Lower lobe of right lung (tissue), 2 donors: ENCODE results near the gene SERGEF. TPM values are rescaled to one million over a fixed set of nuclear protein-coding genes. Genes with fewer than 3 reads are reported as not detected.

ENCODE experiments used
- ATAC-seq, 2 donors: fragments of 200-7000 bp; cut with Tn5 transposase; one replicate each; pipeline ENCODE4 v1.9.1; 2020 to 2022; ENCODE audit warnings: mild to moderate bottlenecking in 2 of 2, moderate library complexity in 2 of 2
- DNase-seq: peaks from one replicate; pipeline ENCODE4 v3.0.0-alpha.2; 2020
- H3K27ac ChIP-seq: fragments of 200-600 bp; one replicate; pipeline ENCODE4 v1.8.0; 2022
- H3K27me3 ChIP-seq: fragments of 200-600 bp; one replicate; pipeline ENCODE4 v1.8.0; 2022; ENCODE audit warnings: low read depth
- H3K36me3 ChIP-seq: fragments of 200-600 bp; one replicate; pipeline ENCODE4 v1.8.0; 2022; ENCODE audit warnings: mild to moderate bottlenecking
- H3K4me1 ChIP-seq: fragments of 200-600 bp; one replicate; pipeline ENCODE4 v1.8.0; 2022
- H3K4me3 ChIP-seq: fragments of 200-600 bp; one replicate; pipeline ENCODE4 v1.8.0; 2022; ENCODE audit warnings: mild to moderate bottlenecking
- H3K9me3 ChIP-seq: fragments of 200-600 bp; one replicate; pipeline ENCODE4 v1.8.0; 2022
- intact Hi-C: fragments of 100-400 bp; cut with DNase I; formaldehyde crosslinking; loops from one replicate; pipeline ENCODE4 v1.11.0; 2022
- total RNA-seq: library from RNA; stranded (reverse); fragmentation: NEBNext Ultra II Directional; extraction: Animal tissue kit (Norgen Biotek cat#: 25700); gene quantifications from one replicate; pipeline ENCODE4 v1.2.1, GENCODE V29; 2021
- TF ChIP-seq, protein P1 (sequence below): fragments of 200-600 bp; IDR thresholded peaks from one replicate; pipeline ENCODE4 v1.8.0; 2022; ENCODE audit warnings: antibody characterized with exemption, mild to moderate bottlenecking
- donor health status: DM: no; HTN: yes; CAD: no; lungs with severe emphysema.

SERGEF gene
- total RNA-seq, 1 donor from 2014 or later, result 28.4 TPM

DNA sequence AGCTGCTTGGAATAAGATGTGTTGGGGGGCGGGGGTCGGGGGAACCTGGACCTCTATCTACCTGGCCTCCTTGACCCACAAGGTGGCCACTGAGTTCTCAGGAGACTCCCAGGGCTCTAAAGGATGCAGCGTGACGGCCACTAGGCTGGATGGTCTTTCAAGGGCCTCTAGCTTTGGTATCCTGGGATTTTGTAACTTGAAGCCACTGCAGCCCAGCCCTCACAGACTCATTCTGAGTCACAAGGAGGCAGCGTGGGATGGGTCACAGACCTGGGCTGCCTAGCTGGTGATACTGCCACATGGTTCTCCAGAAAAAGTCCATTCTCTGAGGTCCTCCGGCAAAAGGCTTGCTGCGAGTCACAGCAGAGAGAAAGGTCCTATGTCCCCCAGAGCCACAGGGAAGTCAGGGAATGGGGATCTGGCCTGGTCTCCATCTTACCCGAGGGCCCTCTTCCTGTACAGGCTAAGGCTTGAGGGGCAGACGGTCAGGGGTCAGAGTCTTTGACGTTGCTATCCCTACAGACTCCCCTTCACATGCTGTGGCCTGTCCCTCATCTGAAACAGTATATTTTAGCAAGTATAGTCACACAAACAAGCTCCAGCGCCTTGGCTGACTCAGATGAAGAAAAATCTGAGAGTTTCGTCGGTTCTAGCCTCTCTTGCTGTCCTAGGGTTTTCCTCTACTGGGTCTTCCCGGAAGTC lies 225.9 kb downstream of the SERGEF start:
- H3K36me3 ChIP-seq, result no peaks in the 10 kb centered on the region
- intact Hi-C loops, result no loop called here
- no peak overlapping the region for H3K27ac ChIP-seq
- TF ChIP-seq, protein P1, sequence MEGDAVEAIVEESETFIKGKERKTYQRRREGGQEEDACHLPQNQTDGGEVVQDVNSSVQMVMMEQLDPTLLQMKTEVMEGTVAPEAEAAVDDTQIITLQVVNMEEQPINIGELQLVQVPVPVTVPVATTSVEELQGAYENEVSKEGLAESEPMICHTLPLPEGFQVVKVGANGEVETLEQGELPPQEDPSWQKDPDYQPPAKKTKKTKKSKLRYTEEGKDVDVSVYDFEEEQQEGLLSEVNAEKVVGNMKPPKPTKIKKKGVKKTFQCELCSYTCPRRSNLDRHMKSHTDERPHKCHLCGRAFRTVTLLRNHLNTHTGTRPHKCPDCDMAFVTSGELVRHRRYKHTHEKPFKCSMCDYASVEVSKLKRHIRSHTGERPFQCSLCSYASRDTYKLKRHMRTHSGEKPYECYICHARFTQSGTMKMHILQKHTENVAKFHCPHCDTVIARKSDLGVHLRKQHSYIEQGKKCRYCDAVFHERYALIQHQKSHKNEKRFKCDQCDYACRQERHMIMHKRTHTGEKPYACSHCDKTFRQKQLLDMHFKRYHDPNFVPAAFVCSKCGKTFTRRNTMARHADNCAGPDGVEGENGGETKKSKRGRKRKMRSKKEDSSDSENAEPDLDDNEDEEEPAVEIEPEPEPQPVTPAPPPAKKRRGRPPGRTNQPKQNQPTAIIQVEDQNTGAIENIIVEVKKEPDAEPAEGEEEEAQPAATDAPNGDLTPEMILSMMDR, result no peak
- no peaks in the 10 kb centered on the region for H3K4me1 ChIP-seq
- H3K4me3 ChIP-seq, result no peak overlapping the region
- ATAC-seq, result no peak
- DNase-seq, result no peak
- H3K9me3 ChIP-seq, result no peaks in the 10 kb centered on the region
- H3K27me3 ChIP-seq, result no peaks in the 10 kb centered on the region

DNA sequence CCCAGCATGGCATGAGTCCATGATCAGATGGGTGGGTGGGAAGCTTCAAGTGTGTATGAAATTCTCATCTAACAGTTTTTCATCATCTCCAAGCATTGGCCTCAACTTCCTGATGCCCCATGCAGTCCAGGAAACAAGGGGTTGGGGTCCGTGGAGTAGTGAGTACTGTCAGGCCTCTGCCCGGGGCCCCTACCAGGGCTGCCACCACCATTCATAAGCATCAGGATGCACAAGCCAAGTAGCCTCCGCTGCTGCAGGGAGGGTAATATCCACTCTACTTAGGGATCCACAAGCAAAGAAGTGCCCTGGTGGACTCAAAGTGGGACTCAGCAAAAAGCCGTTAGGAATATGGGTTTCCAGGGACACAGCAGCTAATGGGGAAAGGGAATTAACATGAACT lies 229.0 kb downstream of the SERGEF start:
- intact Hi-C loops, result no loop called here
- no peaks in the 10 kb centered on the region for H3K27me3 ChIP-seq
- DNase-seq (no peak), ATAC-seq (no peak)
- H3K27ac ChIP-seq, result no peak overlapping the region
- H3K36me3 ChIP-seq, result no peaks in the 10 kb centered on the region
- TF ChIP-seq, protein P1, result no peak
- no peaks in the 10 kb centered on the region for H3K9me3 ChIP-seq
- H3K4me1 ChIP-seq, result no peaks in the 10 kb centered on the region
- no peak overlapping the region for H3K4me3 ChIP-seq

DNA sequence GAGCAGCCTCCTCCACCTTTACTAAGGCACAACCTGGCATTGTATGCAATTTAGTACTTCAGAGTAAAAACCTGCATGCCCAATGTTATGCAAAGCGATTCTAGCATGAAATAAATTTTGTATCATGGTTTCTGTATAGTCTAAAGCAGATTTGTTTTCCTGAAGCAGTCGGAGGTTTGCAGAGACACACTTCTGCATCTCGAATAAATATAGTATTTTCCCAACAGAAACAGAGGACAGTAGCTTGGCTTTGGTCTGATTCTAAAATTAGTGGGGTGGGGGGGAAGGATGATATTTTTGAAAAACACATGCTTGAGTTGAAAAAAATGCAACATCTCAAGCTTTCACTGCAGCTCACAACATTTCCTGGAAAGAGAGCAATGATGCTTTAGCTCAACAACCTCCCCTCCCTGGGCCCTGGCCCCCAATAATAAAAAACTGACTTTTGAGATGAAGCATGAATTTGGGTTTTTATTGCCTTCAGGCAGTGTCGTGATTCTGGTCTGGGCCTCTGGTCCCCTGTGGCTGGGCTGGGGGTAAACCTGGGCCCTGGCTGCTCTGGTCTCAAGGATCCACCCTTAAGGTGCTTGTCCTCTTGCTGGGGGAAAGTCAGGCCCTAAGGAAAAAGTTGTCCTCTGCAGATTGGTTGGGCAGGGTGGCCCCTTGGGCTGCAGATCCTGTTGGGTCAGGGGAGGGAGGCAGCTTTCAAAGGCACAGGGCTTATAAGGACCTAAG lies 230.1 kb downstream of the SERGEF start:
- no peak overlapping the region for H3K4me3 ChIP-seq
- ATAC-seq (no peak), DNase-seq (no peak)
- TF ChIP-seq, protein P1, result no peak
- H3K4me1 ChIP-seq, result no peaks in the 10 kb centered on the region
- H3K27me3 ChIP-seq, result no peaks in the 10 kb centered on the region
- no peaks in the 10 kb centered on the region for H3K9me3 ChIP-seq
- H3K27ac ChIP-seq, result no peak overlapping the region
- intact Hi-C loops, result no loop called here
- H3K36me3 ChIP-seq, result no peaks in the 10 kb centered on the region

DNA sequence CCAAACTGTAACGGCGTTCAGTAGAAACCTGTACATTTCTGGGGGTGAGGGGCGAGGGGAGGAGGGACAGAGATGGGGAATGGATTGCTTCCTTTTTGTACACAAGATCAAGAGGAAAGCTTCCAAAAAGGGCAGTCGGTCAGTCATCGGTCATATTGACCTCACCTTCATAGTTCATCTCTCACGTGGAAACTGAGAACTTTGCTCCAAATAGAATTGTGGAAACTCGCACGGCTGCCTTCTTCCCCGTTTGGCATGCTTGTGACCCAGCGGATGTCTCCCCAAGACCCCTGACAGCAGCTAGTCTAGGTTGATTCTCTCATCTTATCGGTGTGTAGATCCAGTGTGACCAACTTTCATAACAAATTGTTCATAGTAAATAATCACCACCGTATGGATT lies 230.7 kb downstream of the SERGEF start:
- no peak overlapping the region for H3K27ac ChIP-seq
- intact Hi-C loops, result no loop called here
- H3K4me1 ChIP-seq, result no peaks in the 10 kb centered on the region
- DNase-seq (no peak), ATAC-seq (no peak)
- no peaks in the 10 kb centered on the region for H3K27me3 ChIP-seq
- no peaks in the 10 kb centered on the region for H3K9me3 ChIP-seq
- no peaks in the 10 kb centered on the region for H3K36me3 ChIP-seq
- H3K4me3 ChIP-seq, result no peak overlapping the region
- TF ChIP-seq, protein P1, result no peak

DNA sequence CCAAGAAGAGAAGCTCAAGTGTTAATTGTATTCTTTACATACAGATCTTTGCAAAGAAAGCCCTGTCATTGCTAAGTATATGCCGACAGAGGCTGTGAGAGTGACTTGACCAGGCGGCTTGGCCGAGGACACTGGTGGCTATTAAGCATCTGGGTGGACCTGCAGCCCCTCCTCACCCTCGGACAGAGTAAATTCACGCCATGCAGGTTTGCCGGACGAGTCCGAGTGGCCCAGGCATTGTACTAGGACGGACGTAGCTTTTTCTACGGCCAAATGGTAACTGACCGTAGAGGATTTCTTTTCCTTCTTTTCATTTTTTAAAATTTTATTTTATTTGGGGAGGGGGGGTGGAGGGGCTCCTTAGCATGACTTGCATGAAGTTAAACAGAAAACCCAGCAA lies 231.2 kb downstream of the SERGEF start:
- no peaks in the 10 kb centered on the region for H3K4me1 ChIP-seq
- H3K4me3 ChIP-seq, result no peak overlapping the region
- DNase-seq (no peak), ATAC-seq (no peak)
- TF ChIP-seq, protein P1, result no peak
- H3K36me3 ChIP-seq, result no peaks in the 10 kb centered on the region
- H3K27me3 ChIP-seq, result no peaks in the 10 kb centered on the region
- H3K9me3 ChIP-seq, result no peaks in the 10 kb centered on the region
- H3K27ac ChIP-seq, result no peak overlapping the region
- intact Hi-C loops, result no loop called here
